Activated CD8-positive, alpha-beta memory T cell treated with anti-CD3 and anti-CD28 coated beads, Interleukin-2, amount 50 U/mL, for 1 hour (primary cell): ENCODE measurements around the gene CSNK2A1.
"Not testable (repeated sequence)": the region's sequence is repeated elsewhere in the genome, so short reads cannot be mapped to it uniquely, and the experiment has no call there.

Experiments
- DNase-seq: peaks from one replicate; pipeline ENCODE4 v3.0.0-alpha.2; 2020; ENCODE audit errors: extremely low read depth

CSNK2A1 gene

DNA sequence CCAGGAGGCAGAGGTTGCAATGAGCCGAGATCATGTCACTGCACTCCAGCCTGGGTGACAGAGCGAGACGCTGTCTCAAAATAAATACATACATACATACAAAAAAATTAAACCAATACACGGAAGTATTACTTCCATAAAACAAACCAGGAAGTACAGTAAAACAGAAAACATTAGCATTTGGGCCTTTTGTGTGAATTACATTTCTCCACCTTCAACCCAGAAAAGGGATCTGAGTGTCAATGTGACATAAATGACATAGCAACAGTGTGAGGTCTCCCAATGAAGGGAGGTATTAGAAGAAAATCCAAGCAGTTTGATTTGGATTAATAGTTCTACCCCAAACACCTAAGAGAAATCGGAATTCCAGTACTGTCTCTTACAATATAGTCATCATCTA lies 10.1 kb downstream of the CSNK2A1 start:
- DNase-seq = no peak

DNA sequence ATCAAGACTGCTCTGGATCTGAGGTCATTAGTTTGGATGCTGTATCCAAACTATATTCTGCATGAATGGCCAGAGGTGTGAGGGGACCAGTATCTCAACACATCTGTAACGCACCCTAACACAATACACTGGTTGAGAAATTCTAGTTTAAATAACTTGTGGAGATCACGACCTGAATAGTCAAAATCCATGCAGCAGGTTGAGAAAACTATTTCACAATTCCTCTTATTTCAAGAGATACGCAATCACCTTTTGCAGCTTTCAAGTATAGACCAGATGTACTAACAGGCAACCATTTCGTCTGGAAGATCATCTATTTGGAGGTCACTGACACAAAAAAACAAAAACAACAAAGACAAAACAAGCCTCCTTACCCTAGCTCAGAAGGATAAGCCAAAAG lies 11.1 kb downstream of the CSNK2A1 start:
- no peak for DNase-seq

GRCh38 chr20:531608-532007 lies 12.0 kb downstream of the CSNK2A1 start:
- DNase-seq = no peak

DNA sequence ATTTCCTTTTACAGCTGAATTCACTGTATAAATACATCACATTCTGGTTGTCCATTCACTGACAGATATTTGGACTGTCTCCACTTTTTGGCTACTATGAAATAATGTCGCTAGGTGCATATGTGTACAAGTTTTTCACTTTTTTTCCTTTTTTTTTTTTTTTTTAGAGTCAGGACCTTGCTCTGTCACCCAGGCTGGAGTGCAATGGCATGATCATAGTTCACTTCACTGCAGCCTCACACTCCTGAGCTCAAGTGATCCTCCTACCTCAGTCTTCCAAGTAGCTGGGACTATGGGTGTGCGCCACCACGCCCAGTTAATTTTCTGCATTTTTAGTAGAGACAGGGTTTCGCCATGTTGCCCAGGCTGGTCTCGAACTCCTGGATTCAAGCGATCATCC lies 13.3 kb downstream of the CSNK2A1 start:
- no peak for DNase-seq

- DNase-seq = no peak
Measured at GRCh38 chr20:528923-529604, 14.5 kb downstream of the CSNK2A1 start.

GRCh38 chr20:527571-527886 lies 16.1 kb downstream of the CSNK2A1 start:
- DNase-seq = no peak

DNA sequence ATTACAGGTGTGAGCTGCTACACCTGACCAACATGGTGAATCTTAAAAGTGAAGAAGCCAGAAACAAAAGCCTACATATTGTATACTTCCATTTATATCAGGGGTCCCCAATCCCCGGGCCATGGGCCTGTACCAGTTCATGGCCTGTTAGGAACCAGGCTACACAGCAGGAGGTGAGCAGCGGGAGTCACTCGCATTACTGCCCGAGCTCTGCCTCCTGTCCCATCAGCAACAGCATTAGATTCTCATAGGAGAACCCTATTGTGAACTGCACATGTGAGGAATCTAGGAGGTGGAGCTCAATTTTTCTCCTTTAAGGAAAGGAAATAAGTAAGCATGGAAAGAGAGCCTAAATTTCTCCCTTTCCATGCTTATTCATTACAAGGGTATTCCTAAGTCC lies 21.7 kb downstream of the CSNK2A1 start:
- DNase-seq = no peak

- no peak for DNase-seq
Measured at GRCh38 chr20:519999-520398, 23.6 kb downstream of the CSNK2A1 start.

DNA sequence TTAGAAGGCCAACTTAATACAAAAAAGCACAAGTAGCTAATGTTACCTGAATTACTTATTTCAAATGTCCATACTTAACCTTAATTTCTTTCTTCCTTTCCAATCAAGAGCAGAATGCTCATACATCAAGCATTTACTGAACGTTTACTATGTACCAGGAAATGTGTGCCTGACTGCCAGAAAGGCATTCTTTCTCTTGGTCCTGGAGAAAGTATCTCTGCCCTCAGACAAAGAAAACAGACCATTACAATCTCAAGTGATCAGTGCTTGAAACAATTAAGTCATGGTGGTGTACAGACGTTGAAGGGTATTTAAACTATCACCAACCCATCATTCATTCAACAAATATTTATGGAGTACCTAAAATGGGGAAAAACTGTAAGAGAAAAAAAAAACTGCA lies 26.4 kb downstream of the CSNK2A1 start:
- no peak for DNase-seq

DNA sequence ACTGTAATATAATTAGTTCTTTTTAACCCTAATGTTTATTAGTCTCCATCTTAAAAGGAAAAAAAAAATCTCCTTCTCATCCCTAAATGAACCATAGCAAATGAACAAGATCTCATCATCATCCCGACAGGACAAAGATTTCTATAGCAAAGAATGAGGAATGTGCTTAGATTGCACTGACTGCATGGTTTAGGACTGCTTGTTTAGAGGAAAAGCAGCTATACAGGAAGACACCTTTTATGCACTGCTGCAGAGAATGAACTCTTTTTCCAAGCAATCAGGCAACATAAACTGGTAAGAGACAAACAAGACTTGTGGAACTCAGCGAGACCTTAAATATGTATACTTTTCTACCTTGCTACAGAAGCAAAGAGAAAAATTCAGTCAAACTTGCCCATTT lies 26.8 kb downstream of the CSNK2A1 start:
- no peak for DNase-seq

GRCh38 chr20:515696-516095 lies 27.9 kb downstream of the CSNK2A1 start:
- no peak for DNase-seq

DNA sequence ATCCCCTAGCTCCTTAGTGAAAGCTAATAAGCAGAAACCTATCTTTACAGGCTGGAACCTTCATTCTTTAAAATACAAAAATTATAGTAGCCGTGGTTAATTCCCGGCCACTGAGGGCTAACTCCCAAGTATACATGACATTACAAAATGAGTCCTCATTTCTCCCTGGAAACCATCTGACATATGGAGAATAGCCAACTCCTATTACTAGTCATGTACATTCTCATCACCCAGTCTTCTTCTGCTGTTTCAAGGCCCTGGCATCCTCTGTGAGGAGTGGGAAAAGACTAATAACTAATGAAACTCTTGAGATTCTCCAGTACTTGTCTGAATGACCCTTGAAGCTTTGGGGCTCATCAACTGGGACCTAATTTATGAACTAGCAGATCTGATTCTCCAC lies 30.2 kb downstream of the CSNK2A1 start:
- DNase-seq = no peak

GRCh38 chr20:510328-511057 lies 33.1 kb downstream of the CSNK2A1 start:
- not testable (repeated sequence) for DNase-seq

DNA sequence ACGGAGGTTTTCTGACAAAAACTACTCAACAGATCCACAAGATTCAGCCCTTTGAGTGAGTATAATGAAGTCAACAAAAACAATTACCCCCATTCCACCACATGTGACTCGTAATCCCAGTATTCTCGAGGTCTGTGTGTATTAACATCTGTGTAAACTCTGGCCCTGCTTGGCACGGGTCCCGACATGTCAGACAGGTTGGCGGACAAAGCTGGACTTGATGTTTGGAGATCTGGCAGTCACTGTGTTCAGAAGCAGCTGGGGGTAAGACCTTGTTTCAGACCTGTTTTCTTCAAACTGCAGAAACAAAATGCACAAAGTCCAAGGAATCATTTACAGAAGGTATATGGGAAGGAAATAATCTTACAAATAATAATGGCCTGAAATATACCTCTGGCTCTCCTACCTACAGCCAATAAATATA lies 35.2 kb downstream of the CSNK2A1 start:
- not testable (repeated sequence) for DNase-seq

DNA sequence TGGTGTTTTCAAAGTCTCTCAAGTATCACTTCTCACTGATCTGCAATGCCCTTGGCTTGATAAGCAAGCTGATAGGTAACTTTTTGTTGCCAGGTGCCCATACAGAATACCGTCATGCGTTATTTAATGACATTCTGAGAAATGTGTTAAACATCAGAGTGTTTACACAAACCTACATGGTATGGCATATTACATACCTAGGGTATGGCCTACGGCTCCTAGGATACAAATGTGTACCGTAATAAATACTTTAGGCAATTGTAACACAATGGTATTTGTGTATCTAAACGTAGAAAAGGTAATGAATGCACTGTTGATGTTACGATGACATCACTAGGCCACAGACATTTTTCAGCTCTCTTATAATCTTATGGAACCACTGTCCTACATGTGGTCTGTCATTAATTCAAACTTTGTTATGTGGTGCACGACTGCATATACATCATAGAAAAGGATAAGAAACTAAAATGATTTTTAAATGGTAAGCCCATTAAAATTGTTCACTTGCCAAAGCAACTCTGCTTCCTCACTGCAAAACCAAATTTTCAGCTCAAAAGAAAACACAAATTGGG lies 35.7 kb downstream of the CSNK2A1 start:
- no peak for DNase-seq

DNA sequence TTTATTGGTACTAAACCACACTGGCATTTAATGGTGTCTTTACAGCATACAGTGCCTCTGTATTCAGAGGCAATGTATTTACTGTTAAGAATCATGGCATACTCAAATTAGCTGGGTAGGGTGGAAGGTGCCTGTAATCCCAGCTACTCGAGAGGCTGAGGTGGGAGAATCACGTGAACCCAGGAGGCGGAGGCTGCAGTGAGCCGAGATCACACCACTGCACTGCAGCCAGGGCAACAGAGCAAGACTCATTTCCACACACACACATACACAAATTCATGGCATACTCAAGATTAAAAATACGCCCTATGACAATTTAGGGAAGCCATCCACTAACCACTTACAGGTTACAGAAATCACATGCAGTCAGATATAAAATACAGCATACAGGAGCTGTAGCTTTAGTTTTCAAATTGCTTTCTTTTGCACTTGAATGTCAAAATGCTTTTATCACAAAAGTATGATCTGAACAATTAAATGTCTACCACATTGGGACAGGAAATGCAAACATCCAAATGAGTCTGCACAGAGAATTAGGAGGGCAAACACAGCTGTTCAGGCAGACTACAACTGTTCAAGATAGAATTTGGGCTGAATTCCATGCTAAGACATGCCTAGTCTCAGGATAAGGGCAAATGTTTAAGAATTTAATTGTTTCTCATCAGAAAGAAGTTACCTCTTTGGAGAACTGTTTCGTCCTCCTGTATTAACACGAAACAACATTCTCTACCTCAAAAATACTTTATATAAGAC lies 36.4 kb downstream of the CSNK2A1 start:
- no peak for DNase-seq

DNA sequence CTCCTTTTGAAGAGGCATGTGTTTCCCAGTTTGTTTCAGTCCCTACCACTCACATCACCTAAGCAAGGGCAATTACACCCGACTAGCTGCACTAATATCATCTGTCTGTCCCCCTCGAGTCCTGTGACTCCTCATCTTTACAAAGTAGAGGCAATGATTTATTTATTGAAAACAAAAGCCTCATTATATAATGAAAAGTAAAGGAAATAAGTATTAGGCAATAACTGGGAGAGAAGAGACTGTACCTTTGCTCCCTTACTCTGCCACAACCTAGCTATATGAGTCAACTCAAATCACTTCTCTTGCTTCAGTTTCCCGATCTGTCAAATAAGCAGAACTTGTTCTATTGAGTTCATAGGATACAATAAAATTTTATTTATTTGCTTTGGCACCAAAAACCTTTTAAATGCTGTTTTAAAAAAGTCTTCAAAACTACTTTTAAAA lies 38.9 kb downstream of the CSNK2A1 start:
- DNase-seq = no peak

GRCh38 chr20:503048-503737 lies 40.4 kb downstream of the CSNK2A1 start:
- no peak for DNase-seq

GRCh38 chr20:497979-498378 lies 45.6 kb downstream of the CSNK2A1 start:
- DNase-seq = no peak

- no peak for DNase-seq
Measured at GRCh38 chr20:496126-496696, 47.4 kb downstream of the CSNK2A1 start.

- DNase-seq = no peak
Measured at GRCh38 chr20:492159-492558, 51.4 kb downstream of the CSNK2A1 start.

DNA sequence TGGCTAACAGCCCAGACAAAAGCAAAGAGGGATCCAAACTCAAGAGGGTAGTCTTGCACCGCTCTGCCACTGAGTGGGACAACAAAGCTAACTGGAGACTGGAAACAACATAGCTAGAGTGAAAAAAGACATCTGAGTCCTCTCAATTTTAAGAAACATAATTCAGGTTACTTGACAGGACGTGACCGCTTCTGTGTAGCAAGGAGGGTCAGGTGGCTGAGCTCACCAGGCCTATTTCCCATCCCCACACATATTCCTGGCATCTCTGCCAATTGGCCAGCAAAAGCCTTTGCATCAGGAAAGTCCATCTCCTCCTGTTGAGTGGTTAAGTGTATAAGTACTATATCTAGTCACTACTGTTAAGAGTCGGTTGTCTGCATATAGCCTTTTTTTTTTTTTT lies 55.9 kb downstream of the CSNK2A1 start:
- no peak for DNase-seq
